ENCODE measurements around the gene VAC14.
A peak's percentile ranks its signal among the peaks of the same experiment; 100 is the strongest.

Gene VAC14

DNA sequence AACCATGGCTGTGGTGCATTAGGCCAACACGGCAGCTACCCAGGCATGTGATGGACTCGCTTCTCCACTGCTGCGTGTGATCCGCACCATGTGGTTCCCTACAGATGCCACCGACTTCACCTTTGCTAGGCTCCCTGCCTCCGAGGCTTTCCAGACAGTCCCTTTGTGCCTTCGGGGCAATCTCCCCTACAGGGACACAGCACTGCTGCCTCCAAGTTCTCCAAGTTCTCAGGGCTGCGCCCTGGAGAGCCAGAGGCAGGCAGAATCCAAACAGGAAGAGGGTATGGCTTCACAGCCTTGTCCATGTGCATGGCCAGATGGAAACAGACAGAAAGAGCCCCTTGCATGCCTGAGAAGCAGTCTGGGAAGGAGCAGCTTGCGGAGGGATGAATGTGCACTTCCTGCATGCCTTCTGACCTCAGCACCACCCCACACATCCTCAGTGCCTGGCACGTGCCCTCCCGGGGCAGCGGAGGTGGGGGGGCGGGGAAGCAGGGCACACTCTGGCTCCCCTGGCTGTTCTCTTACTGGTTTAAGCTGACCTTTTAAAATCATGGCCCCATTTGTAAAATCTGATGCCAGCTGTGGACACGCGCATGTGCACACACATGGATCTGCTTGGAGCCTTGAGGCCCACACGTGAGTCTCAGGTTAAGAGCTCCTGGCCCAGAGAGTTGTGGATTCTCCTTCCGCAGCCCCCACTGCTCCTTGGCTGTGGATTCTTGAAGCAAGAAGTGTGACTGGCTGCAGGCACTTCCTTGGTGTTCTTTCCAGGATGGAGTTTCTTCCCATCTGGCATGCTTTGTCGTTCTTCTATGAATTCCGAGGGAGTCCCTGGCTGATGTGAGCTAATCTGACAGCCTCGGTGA, 59.8 kb downstream of the VAC14 start:
- no peak for DNase-seq

DNA sequence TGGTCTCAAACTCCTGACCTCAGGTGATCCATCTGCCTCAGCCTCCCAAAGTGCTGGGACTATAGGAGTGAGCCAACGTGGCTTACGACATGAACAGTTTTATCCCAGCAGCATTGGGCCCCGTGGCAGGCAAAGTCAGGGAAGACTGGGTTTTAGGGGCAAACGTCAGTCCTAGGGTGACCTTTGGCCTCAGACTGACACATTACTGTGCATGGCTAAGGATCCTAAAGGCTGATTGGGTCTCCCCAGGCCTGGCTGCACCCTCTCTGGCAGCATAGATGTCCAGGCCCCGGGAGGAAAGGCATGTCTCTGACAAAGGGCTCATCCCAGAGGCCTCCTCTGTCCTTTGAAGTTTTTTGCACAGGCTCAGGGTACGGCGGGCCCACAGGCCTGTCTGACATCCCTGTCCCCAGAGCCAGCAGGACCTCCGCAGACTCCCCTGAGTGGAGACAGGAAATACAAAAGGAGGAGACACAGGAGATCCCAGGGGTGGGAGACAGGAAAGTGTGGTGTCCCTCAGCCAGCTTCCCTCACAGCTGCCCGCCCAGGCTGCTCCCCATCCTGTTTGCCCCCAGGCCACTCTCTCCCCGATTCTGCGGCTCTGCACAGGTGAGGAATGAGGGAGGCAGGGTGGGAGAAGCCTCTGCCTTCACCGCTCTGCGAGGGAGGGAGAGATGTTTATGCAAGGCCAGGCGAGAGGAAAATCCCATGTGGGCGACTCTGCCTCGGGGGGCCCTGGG, 60.6 kb downstream of the VAC14 start:
- DNase-seq: no peak

- DNase-seq: no peak
Measured at GRCh38 chr16:70739389-70739788, 61.6 kb downstream of the VAC14 start.

- DNase-seq: peak; percentile 44
Measured at GRCh38 chr16:70738083-70738977, 62.6 kb downstream of the VAC14 start.

DNA sequence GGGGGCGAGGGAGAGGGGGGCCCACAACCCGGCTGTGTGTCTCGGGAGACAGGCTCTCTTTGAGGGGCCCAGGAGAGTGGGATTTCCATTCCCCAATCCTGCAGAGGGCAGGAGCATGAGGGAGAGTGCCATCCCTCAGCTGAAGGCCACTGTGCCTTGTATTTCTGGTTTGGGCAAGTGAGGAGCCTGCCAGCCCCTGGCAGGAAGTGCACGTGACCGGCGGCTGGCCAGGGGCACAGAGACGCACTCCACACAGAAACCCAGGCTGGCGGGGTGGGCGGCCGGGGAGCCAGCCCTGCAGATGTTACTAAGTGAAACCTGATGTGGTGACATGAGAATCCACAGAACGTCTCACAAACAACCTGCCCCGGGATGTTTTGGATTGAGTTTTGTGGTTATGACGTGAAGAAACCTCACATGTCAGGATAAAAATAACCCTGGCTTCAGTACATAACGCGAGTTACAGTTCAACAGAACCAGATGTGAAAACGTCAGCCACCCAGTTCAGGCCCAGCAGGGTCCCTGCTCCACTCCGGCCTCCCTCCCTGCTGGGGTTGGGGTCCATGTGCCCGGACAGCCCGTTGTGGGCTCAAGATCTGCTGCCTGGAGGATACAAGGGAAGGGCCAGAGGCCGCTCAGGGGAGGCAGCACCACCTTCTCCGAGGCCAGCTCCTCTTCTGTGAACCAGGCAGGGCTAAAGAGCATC, 63.4 kb downstream of the VAC14 start:
- DNase-seq: peak; percentile 91

- DNase-seq: no peak
Measured at GRCh38 chr16:70736465-70737376, 64.2 kb downstream of the VAC14 start.

DNA sequence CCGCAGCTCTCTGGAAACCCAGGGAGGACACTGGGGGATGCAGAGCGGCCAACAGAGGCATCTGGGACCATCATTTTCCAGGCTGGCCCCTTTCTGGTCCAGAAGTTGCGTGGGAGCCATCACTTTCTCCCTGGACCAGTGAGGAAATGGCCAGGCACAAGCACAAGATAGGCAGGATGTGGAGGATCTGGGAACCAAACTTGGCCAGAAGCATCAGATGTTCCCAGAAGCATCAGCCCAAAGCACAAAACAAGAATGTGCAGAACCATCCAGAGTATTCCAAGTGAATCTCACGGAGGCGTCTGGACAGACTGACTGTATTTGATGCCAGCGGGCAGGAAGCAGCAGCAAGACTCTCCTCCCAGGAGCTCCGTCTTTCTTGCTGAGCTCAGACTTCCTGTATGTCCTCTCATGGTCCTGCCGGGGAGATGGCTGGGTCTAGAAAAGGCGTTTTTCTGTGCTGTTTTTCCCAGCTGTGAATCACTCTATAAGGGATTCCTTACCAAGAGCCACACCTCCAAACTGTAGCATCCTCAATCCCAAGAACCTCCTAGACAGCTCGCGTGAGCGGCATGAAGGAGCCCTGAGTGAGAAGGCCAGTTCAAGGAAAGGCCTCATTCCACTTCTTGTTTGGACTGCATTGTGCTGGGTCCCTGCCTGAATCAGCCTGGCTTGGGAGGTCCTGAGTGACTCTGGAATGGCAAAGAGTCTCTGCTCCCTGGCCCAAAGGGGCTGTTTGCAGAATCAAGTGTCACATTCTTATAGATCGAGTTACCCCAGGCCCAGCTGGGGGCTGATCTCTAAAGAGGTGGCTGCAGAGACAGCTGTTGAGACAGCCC, 65.6 kb downstream of the VAC14 start:
- DNase-seq: no peak

DNA sequence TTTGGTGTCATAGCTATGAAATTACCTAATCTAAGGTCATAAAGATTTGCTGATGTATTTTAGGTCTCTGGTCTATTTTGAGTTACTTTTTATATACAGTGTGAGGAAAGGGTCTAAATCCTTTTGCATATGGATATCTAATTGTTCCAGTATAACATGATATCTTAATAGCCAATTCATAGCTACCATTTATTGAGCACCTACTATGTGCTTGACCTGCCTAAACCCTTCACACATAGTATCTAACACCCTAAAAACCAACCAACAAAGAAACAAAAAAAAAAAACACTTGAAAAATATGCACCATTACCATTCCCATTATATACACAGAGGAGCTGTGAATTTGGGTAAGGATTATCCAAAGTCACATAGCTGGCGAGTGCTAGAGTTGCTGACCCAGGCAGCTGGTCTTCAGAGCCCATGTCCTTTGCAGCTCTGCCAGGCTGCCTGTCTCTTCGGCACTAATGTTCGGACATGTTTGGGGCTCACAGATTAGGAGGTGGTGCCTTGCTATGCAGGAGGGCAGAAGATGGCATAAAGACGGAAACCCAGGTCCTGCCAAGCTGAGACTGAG, 66.3 kb downstream of the VAC14 start:
- no peak for DNase-seq

GRCh38 chr16:70730944-70731343, 70.0 kb downstream of the VAC14 start:
- no peak for DNase-seq

DNA sequence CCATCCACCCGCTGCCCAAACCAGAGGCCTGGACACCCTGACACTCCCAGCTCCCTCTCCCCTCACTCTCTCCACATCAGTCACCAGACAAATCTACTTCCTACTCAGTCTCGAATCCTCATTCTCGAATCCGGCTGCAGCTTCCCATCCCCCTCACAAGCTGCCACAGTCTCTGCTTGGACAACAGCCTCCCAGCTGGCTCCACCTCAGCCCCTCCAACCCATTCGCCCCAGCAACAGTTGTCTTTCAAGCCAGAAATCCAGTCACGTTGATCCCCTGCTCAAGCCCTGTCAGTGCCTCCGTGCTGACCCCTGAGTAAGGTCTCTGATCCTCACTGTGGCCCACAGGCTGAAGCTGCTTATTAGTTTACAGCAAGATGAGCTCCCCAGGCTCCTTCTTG, 70.9 kb downstream of the VAC14 start:
- no peak for DNase-seq

DNA sequence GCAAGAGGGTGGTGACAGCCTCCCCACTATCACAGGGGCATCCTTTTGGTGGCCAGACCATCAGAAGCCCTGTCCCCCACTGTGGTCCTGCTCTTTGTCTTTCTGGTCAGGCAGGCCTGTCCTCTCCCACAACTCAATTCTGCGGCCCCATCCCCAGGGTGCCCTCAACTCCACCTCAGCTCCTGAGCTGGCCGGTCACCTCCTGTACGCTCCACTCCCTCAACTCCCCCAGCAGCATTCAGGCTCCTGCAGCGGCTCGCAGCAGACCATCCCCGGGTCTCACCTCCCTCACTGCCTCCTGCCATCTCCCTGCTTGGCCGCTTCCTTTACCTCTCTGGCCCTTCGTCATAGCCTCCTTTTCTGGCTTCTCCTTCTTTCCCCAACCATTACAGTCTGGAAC, 71.7 kb downstream of the VAC14 start:
- no peak for DNase-seq

DNA sequence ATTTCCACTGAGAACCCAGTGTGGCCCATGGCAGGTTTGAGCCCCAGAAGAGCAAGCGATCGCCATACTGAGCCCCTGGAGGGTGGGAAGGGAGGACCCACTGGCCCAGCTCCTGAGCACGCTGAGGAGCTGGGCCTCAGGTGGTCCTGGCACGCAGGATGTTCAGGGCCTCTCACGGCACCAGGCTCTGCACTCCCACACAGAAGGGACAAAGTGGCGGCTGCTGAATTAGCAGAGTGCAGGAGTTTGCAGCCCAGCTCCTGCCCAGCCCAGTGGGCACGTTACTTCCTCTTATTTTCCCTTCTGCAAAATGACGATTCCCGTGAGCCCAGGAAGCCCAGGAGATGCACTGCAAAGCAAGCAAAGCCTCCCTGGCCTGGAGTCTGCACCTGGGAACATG, 72.8 kb downstream of the VAC14 start:
- DNase-seq: no peak

DNA sequence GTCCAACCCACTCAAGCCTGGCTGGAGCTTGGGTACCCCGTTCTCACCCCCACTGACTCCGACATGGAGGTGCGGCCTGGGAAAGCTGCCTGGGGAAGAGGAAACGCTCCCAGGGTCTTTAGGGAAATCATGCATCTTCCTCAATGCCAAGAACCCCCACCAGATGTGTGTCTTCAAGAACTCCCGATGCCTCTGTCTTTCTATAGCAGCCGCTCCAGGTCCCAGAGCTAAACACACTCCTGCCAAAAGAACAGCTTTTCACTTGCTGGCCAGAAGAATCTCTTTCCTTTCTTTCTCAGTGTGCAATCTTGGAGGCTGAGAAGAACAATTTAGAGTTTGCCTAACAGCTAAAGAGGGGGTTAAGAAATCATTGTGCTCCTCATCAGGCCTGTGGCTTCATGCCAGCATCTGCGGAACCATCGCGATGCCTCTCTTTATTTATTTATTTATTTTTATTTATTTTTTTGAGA, 74.0 kb downstream of the VAC14 start:
- DNase-seq: no peak

- no peak for DNase-seq
Measured at GRCh38 chr16:70725912-70726828, 74.8 kb downstream of the VAC14 start.

GRCh38 chr16:70725024-70725911, 75.7 kb downstream of the VAC14 start:
- no peak for DNase-seq

GRCh38 chr16:70724146-70725023, 76.6 kb downstream of the VAC14 start:
- no peak for DNase-seq

- DNase-seq: no peak
Measured at GRCh38 chr16:70723740-70724145, 77.2 kb downstream of the VAC14 start.

Data from activated CD4-positive, alpha-beta T cell treated with anti-CD3 and anti-CD28 coated beads, Interleukin-2, Interleukin-6, amounts not matched to agents 100 ng/mL and 50 ng/mL, durations not matched to agents 16 hours and 8 hours (primary cell).